ENCODE data around the gene GSS. TPM values are rescaled to one million over a fixed set of nuclear protein-coding genes. Genes with fewer than 3 reads are reported as not detected.
A peak's percentile ranks its signal among the peaks of the same experiment; 100 is the strongest.

The GSS gene
- total and polyA plus RNA-seq, 7 donors, result 14.5 to 36.6 (median 24.5) TPM

DNA sequence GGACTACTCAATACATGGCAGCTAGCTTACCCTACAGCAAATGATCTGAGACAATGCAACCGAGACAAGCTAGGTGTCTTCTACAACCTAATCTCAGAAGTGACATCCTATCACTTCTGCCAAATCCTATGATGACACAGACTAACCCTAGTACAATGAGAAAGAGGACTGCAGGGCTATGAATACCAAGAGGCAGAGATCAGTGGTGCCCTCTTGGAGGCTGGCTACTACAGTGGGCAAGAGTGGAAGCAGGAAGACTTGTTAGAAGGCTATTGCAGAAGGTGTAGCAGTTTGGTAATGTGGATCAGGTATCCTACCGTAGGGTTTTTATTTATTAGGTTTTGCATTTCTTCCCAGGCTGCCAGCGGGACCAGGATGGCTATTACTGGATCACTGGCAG lies 30.3 kb downstream of the GSS start:
- peak overlapping the region; percentile 87 for H3K27ac ChIP-seq
- WGBS, 3 donors, result 28 to 53% (median 39%) methylated on average over 3 of the region's 3 CpGs

DNA sequence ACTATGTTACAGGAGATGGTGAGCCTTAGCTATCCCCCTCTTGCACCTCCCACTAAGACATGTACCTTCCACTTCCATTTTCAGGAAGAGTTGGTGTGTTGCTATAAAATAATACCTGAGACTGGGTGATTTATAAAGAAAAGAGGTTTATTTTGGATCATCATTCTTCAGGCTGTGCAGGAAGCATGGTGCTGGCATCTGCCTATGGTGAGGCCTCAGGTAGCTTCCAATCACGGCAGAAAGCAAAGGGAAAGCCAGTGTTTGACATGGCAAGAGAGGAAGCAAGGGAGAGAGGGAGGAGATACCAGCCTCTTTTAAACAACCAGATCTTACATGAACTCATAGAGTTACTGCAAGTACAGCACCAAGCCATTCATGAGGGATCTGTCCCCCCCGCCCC lies 32.2 kb downstream of the GSS start:
- TF ChIP-seq, protein P1, sequence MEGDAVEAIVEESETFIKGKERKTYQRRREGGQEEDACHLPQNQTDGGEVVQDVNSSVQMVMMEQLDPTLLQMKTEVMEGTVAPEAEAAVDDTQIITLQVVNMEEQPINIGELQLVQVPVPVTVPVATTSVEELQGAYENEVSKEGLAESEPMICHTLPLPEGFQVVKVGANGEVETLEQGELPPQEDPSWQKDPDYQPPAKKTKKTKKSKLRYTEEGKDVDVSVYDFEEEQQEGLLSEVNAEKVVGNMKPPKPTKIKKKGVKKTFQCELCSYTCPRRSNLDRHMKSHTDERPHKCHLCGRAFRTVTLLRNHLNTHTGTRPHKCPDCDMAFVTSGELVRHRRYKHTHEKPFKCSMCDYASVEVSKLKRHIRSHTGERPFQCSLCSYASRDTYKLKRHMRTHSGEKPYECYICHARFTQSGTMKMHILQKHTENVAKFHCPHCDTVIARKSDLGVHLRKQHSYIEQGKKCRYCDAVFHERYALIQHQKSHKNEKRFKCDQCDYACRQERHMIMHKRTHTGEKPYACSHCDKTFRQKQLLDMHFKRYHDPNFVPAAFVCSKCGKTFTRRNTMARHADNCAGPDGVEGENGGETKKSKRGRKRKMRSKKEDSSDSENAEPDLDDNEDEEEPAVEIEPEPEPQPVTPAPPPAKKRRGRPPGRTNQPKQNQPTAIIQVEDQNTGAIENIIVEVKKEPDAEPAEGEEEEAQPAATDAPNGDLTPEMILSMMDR (IDR thresholded peaks at IDR 0.05), result no peak
- peak overlapping the region; percentile 87 for H3K27ac ChIP-seq
- WGBS, 3 donors, result 91 to 96% (median 92%) methylated on average over 2 of the region's 2 CpGs

More for the DNA sequence above, 30.3 kb downstream of the GSS start:
- Histone ChIP-seq H3K9me3 (no peaks in the 10 kb centered on the region), H3K4me1 (peaks cover 34% of the 10 kb centered on the region), H3K4me3 (no peak overlapping the region), H3K27me3 (ENCODE audit: insufficient read depth in 3 of 3, low read length in 2 of 3) (no peaks in the 10 kb centered on the region), H3K36me3 (ENCODE audit: insufficient read depth in 1 of 2, low read depth in 1 of 2) (peaks cover 2 to 86% of the 10 kb centered on the region in 2 donors)
- peak; percentile 58 to 73 (median 64) for ATAC-seq
- DNase-seq, result no peak
- intact Hi-C loops (cut with DNase I), result no loop called here
- TF ChIP-seq, protein P1 (IDR thresholded peaks at IDR 0.05), result no peak

GRCh38 chr20:34922654-34923381 lies 32.8 kb downstream of the GSS start:
- TF ChIP-seq, protein P1 (IDR thresholded peaks at IDR 0.05), result no peak
- Histone ChIP-seq H3K9me3 (no peaks in the 10 kb centered on the region), H3K27me3 (ENCODE audit: insufficient read depth in 3 of 3, low read length in 2 of 3) (no peaks in the 10 kb centered on the region), H3K4me1 (peaks cover 34% of the 10 kb centered on the region), H3K36me3 (ENCODE audit: insufficient read depth in 1 of 2, low read depth in 1 of 2) (peaks cover 4 to 84% of the 10 kb centered on the region in 2 donors), H3K4me3 (no peak overlapping the region), H3K27ac (peak overlapping the region; percentile 87)
- ATAC-seq (peak; percentile 82 to 89 (median 86)), DNase-seq (no peak)
- WGBS, 3 donors, result 42 to 53% (median 52%) methylated on average over 5 of the region's 5 CpGs
- intact Hi-C loops (cut with DNase I), result no loop called here

More for the DNA sequence above, 32.2 kb downstream of the GSS start:
- ATAC-seq (no peak), DNase-seq (no peak)
- intact Hi-C loops (cut with DNase I), result no loop called here
- Histone ChIP-seq H3K36me3 (ENCODE audit: insufficient read depth in 1 of 2, low read depth in 1 of 2) (peaks cover 4 to 84% of the 10 kb centered on the region in 2 donors), H3K4me1 (peaks cover 34% of the 10 kb centered on the region), H3K4me3 (no peak overlapping the region), H3K27me3 (ENCODE audit: insufficient read depth in 3 of 3, low read length in 2 of 3) (no peaks in the 10 kb centered on the region), H3K9me3 (no peaks in the 10 kb centered on the region)

GRCh38 chr20:34921436-34921835 lies 34.2 kb downstream of the GSS start:
- Histone ChIP-seq H3K36me3 (ENCODE audit: insufficient read depth in 1 of 2, low read depth in 1 of 2) (peaks cover 4 to 76% of the 10 kb centered on the region in 2 donors), H3K9me3 (no peaks in the 10 kb centered on the region), H3K27ac (peak overlapping the region; percentile 87), H3K4me1 (peaks cover 34% of the 10 kb centered on the region), H3K4me3 (no peak overlapping the region), H3K27me3 (ENCODE audit: insufficient read depth in 3 of 3, low read length in 2 of 3) (no peaks in the 10 kb centered on the region)
- DNase-seq (no peak), ATAC-seq (no peak)
- WGBS, 3 donors, result 70 to 79% (median 72%) methylated on average over 3 of the region's 3 CpGs
- intact Hi-C loops (cut with DNase I), result no loop called here
- TF ChIP-seq, protein P1 (IDR thresholded peaks at IDR 0.05), result no peak
